Activated naive CD8-positive, alpha-beta T cell treated with anti-CD3 and anti-CD28 coated beads, Interleukin-2, amount 50 U/mL, for 16 hours (primary cell): ENCODE results near the gene UGT3A1.

Experiments used
- DNase-seq: peaks from one replicate; pipeline ENCODE4 v3.0.0-alpha.2; 2020; ENCODE audit warnings: low read depth, low spot score

Gene UGT3A1

GRCh38 chr5:35908814-35909213, 82.4 kb downstream of the UGT3A1 start:
- no peak for DNase-seq

GRCh38 chr5:35908228-35908627, 83.0 kb downstream of the UGT3A1 start:
- no peak for DNase-seq

- no peak for DNase-seq
Observed at GRCh38 chr5:35904443-35905132, 86.6 kb downstream of the UGT3A1 start.

GRCh38 chr5:35903631-35904203, 87.5 kb downstream of the UGT3A1 start:
- DNase-seq, result no peak

GRCh38 chr5:35902046-35902672, 89.0 kb downstream of the UGT3A1 start:
- DNase-seq, result no peak
